GM18861 (cell line): ENCODE measurements around the gene ABCA8.
A peak's percentile ranks its signal among the peaks of the same experiment; 100 is the strongest.
"Not testable (repeated sequence)": the region's sequence is repeated elsewhere in the genome, so short reads cannot be mapped to it uniquely, and the experiment has no call there.

Source experiments
- ATAC-seq: cut with Tn5 transposase; IDR thresholded peaks from one replicate; pipeline ENCODE4 v1.9.1; 2021; ENCODE audit not compliant: unreplicated experiment

The ABCA8 gene

GRCh38 chr17:68943812-68944182 is 11.4 kb downstream of the ABCA8 start:
- not testable (repeated sequence) for ATAC-seq

- no peak for ATAC-seq
Observed at GRCh38 chr17:68943123-68943811, 11.9 kb downstream of the ABCA8 start.

- no peak for ATAC-seq
Observed at GRCh38 chr17:68942389-68942788, 12.8 kb downstream of the ABCA8 start.

GRCh38 chr17:68941761-68942160 is 13.4 kb downstream of the ABCA8 start:
- no peak for ATAC-seq

- no peak for ATAC-seq
Observed at GRCh38 chr17:68939195-68939594, 16.0 kb downstream of the ABCA8 start.

GRCh38 chr17:68937890-68938514 is 17.2 kb downstream of the ABCA8 start:
- ATAC-seq: no peak

- no peak for ATAC-seq
Observed at GRCh38 chr17:68927516-68927915, 27.7 kb downstream of the ABCA8 start.

- no peak for ATAC-seq
Observed at GRCh38 chr17:68924793-68925720, 30.1 kb downstream of the ABCA8 start.

GRCh38 chr17:68910789-68911431 is 44.3 kb downstream of the ABCA8 start:
- no peak for ATAC-seq

GRCh38 chr17:68910251-68910705 is 44.9 kb downstream of the ABCA8 start:
- no peak for ATAC-seq

GRCh38 chr17:68909066-68909465 is 46.1 kb downstream of the ABCA8 start:
- no peak for ATAC-seq

- peak; percentile 71 for ATAC-seq
Observed at GRCh38 chr17:68908045-68908444, 47.1 kb downstream of the ABCA8 start.

- no peak for ATAC-seq
Observed at GRCh38 chr17:68906638-68907037, 48.6 kb downstream of the ABCA8 start.

GRCh38 chr17:68903286-68903685 is 51.9 kb downstream of the ABCA8 start:
- no peak for ATAC-seq

- no peak for ATAC-seq
Observed at GRCh38 chr17:68897557-68897956, 57.6 kb downstream of the ABCA8 start.

GRCh38 chr17:68892658-68893057 is 62.5 kb downstream of the ABCA8 start:
- no peak for ATAC-seq

GRCh38 chr17:68892193-68892592 is 63.0 kb downstream of the ABCA8 start:
- no peak for ATAC-seq

GRCh38 chr17:68886401-68886800 is 68.8 kb downstream of the ABCA8 start:
- no peak for ATAC-seq

- no peak for ATAC-seq
Observed at GRCh38 chr17:68884888-68885287, 70.3 kb downstream of the ABCA8 start.

- ATAC-seq: no peak
Observed at GRCh38 chr17:68878226-68878885, 76.8 kb downstream of the ABCA8 start.

- no peak for ATAC-seq
Observed at GRCh38 chr17:68871447-68871846, 83.7 kb downstream of the ABCA8 start.
